Ovary (tissue), 9 donors: ENCODE results near the gene CADPS2. TPM values are rescaled to one million over a fixed set of nuclear protein-coding genes. Genes with fewer than 3 reads are reported as not detected.

Experiments
- DNase-seq, 5 donors: peaks; one replicate each; pipeline ENCODE4 v3.0.0-alpha.2; 2019 to 2020
- H3K27ac ChIP-seq, 2 donors: fragments of 200-600 bp; one replicate each; pipeline versions ENCODE4 v1.5.1 to v1.8.0; 2019 to 2022
- H3K27me3 ChIP-seq: fragments of 200-600 bp; one replicate; pipeline ENCODE4 v1.8.0; 2022
- H3K36me3 ChIP-seq: fragments of 200-600 bp; sonication (generic); one replicate; pipeline ENCODE4 v1.5.1; 2019
- H3K4me1 ChIP-seq: one replicate; pipeline ENCODE4 v1.8.1; 2013; ENCODE audit warnings: mild to moderate bottlenecking, moderate library complexity; ENCODE audit not compliant: insufficient read depth
- H3K4me3 ChIP-seq: fragments of 200-600 bp; sonication (generic); one replicate; pipeline ENCODE4 v1.5.1; 2017
- H3K9me3 ChIP-seq, 2 donors: fragments of 200-600 bp in 1 of 2; sonication (generic) in 1 of 2; one replicate each; pipeline versions ENCODE4 v1.5.1 to v1.8.1; 2013 to 2019; ENCODE audit warnings: mild to moderate bottlenecking in 1 of 2, moderate library complexity in 1 of 2
- CTCF ChIP-seq, 3 donors: fragments of 450-650 bp in 2 of 3; fragments of 200-600 bp in 1 of 3; IDR thresholded peaks; one replicate each; pipeline versions ENCODE4 v1.5.1 to v1.8.0; 2016 to 2022; ENCODE audit warnings: antibody characterized with exemption in 3 of 3, mild to moderate bottlenecking in 1 of 3
- EP300 ChIP-seq: sonication (generic); formaldehyde crosslinking; IDR thresholded peaks from one replicate; pipeline ENCODE4 v1.6.1; 2017; ENCODE audit warnings: antibody characterized with exemption
- POLR2A ChIP-seq: fragments of 450-650 bp; IDR thresholded peaks from one replicate; pipeline ENCODE4 v1.6.1; 2017; ENCODE audit warnings: antibody characterized with exemption, mild to moderate bottlenecking, moderate library complexity
- WGBS, 3 donors: extraction: QIAGEN DNeasy Blood & Tissue Kit in 1 of 3; methylation state at CpG; one replicate each; pipeline versions ENCODE4 v1.1.5 to v1.1.7; 2013 to 2017; 5-methylcytosine and 5-hydroxymethylcytosine counted together
- intact Hi-C, 4 donors: fragments of 100-400 bp; cut with DNase I; formaldehyde crosslinking; loops; one replicate each; pipeline versions ENCODE4 v1.11.0 to v1.15.1; 2022 to 2023
- polyA plus RNA-seq, 2 donors: library from polyadenylated mRNA; stranded (reverse); fragments of 200-250 nt in 1 of 2; fragments of 350-450 nt in 1 of 2; fragmentation: Illumina TruSeq in 1 of 2; extraction: RNeasy Lipid Tissue Mini Kit (QIAGEN cat#74804) in 1 of 2; gene quantifications; one replicate each; pipeline ENCODE4 v1.2.3, GENCODE V29; 2013 to 2014
- total RNA-seq, 7 donors: library from RNA; depleted of rRNA in 2 of 7; stranded (reverse); fragments of >200 nt in 2 of 7; fragmentation: NEBNext Ultra II Directional in 3 of 7; extraction: Animal tissue kit (Norgen Biotek cat#: 25700) in 3 of 7; gene quantifications; one replicate each; pipeline versions ENCODE4 v1.1.0 to v1.2.4, GENCODE V29; 2016 to 2023
- donor health status: DM: no; HTN: no; CAD: no; lungs with moderate emphysema.
- donor health status: DM: no; HTN: no; CAD: no.
- donor health status: Bipolar disorder and iron deficiency.
- donor health status: DM: yes; HTN: yes; CAD: no.
- donor health status: DM: no; HTN: no; CAD: no.
- donor health status: DM: yes; HTN: yes; CAD: no.

Gene CADPS2
- total and polyA plus RNA-seq, 9 donors = 10.1 to 26.7 (median 16.6) TPM

GRCh38 chr7:122556873-122557542, 329.3 kb downstream of the CADPS2 start:
- no peak for DNase-seq
- H3K27ac ChIP-seq = no peak overlapping the region
- 79 to 84% (median 82%) methylated on average over 7 of the region's 7 CpGs for whole genome bisulfite sequencing, 3 donors
- no peak overlapping the region for H3K4me3 ChIP-seq
- no peaks in the 10 kb centered on the region for H3K4me1 ChIP-seq
- no peaks in the 10 kb centered on the region for H3K36me3 ChIP-seq
- TF ChIP-seq CTCF (IDR thresholded peaks at IDR 0.05) (no peak), EP300 (no peak), POLR2A (no peak)
- H3K27me3 ChIP-seq = no peaks in the 10 kb centered on the region
- no peaks in the 10 kb centered on the region for H3K9me3 ChIP-seq
- intact Hi-C loops = no loop called here

GRCh38 chr7:122556219-122556618, 330.0 kb downstream of the CADPS2 start:
- Histone ChIP-seq H3K4me1 (no peaks in the 10 kb centered on the region), H3K27me3 (no peaks in the 10 kb centered on the region), H3K36me3 (no peaks in the 10 kb centered on the region), H3K9me3 (no peaks in the 10 kb centered on the region), H3K27ac (no peak overlapping the region), H3K4me3 (no peak overlapping the region)
- TF ChIP-seq EP300 = no peak
- no peak for TF ChIP-seq CTCF (IDR thresholded peaks at IDR 0.05)
- no peak for TF ChIP-seq POLR2A
- DNase-seq = no peak
- intact Hi-C loops = no loop called here

GRCh38 chr7:122553761-122554160, 332.5 kb downstream of the CADPS2 start:
- 71 to 86% (median 82%) methylated on average over 1 of the region's 1 CpG for WGBS, 3 donors
- no peak for DNase-seq
- no peak overlapping the region for H3K27ac ChIP-seq
- TF ChIP-seq EP300 (no peak), CTCF (IDR thresholded peaks at IDR 0.05) (no peak), POLR2A (no peak)
- peaks cover 3% of the 10 kb centered on the region for H3K27me3 ChIP-seq
- H3K4me3 ChIP-seq = no peak overlapping the region
- intact Hi-C loops = no loop called here
- H3K36me3 ChIP-seq = no peaks in the 10 kb centered on the region
- no peaks in the 10 kb centered on the region for H3K9me3 ChIP-seq
- H3K4me1 ChIP-seq = no peaks in the 10 kb centered on the region

GRCh38 chr7:122552769-122553168, 333.5 kb downstream of the CADPS2 start:
- TF ChIP-seq EP300 = no peak
- TF ChIP-seq CTCF (IDR thresholded peaks at IDR 0.05) = no peak
- no peak for TF ChIP-seq POLR2A
- no peak for DNase-seq
- H3K4me3 ChIP-seq = no peak overlapping the region
- no peak overlapping the region for H3K27ac ChIP-seq
- H3K9me3 ChIP-seq = no peaks in the 10 kb centered on the region
- no peaks in the 10 kb centered on the region for H3K36me3 ChIP-seq
- no peaks in the 10 kb centered on the region for H3K4me1 ChIP-seq
- intact Hi-C loops = no loop called here
- H3K27me3 ChIP-seq = peaks cover 3% of the 10 kb centered on the region
